Right lobe of liver (tissue), 6 donors: ENCODE measurements around the gene ZNF385B. TPM values are rescaled to one million over a fixed set of nuclear protein-coding genes. Genes with fewer than 3 reads are reported as not detected.

Experiments
- ATAC-seq, 4 donors: fragments of 200-7000 bp; cut with Tn5 transposase; one replicate each; pipeline ENCODE4 v1.9.1; 2020; ENCODE audit warnings: mild to moderate bottlenecking in 4 of 4, moderate library complexity in 4 of 4
- DNase-seq, 3 donors: peaks; one replicate each; pipeline ENCODE4 v3.0.0-alpha.2; 2020
- H3K27ac ChIP-seq, 3 donors: fragments of 200-600 bp; one replicate each; pipeline ENCODE4 v1.8.0; 2022
- H3K27me3 ChIP-seq, 2 donors: fragments of 200-600 bp; one replicate each; pipeline ENCODE4 v1.8.0; 2022
- H3K36me3 ChIP-seq, 4 donors: fragments of 200-600 bp; sonication (generic) in 1 of 4; one replicate each; pipeline versions ENCODE4 v1.5.1 to v1.8.0; 2017 to 2022; ENCODE audit warnings: control low read depth in 1 of 4
- H3K4me1 ChIP-seq, 4 donors: fragments of 200-600 bp; sonication (generic) in 1 of 4; one replicate each; pipeline versions ENCODE4 v1.5.1 to v1.8.0; 2017 to 2022; ENCODE audit warnings: control low read depth in 1 of 4
- H3K4me3 ChIP-seq, 3 donors: fragments of 200-600 bp; one replicate each; pipeline ENCODE4 v1.8.0; 2022
- H3K9me3 ChIP-seq, 4 donors: fragments of 200-600 bp; sonication (generic) in 1 of 4; one replicate each; pipeline versions ENCODE4 v1.5.1 to v1.8.0; 2017 to 2022; ENCODE audit warnings: control low read depth in 1 of 4
- POLR2A ChIP-seq: fragments of 450-650 bp; IDR thresholded peaks from one replicate; pipeline ENCODE4 v1.6.1; 2017; ENCODE audit warnings: antibody characterized with exemption, mild to moderate bottlenecking
- WGBS: methylation state at CpG from one replicate; pipeline ENCODE4 v1.1.6; 2018; ENCODE audit warnings: low coverage, low lambda C conversion rate; ENCODE audit not compliant: insufficient coverage; ENCODE audit errors: missing lambda C conversion rate; 5-methylcytosine and 5-hydroxymethylcytosine counted together
- intact Hi-C, 2 donors: fragments of 100-400 bp; cut with DNase I; formaldehyde crosslinking; loops; one replicate each; pipeline versions ENCODE4 v1.11.2 to v1.14.1; 2022
- total RNA-seq, 6 experiments: library from RNA; depleted of rRNA in 2 of 6; stranded (reverse); fragments of >200 nt in 2 of 6; fragmentation: NEBNext Ultra II Directional in 3 of 6; extraction: Animal tissue kit (Norgen Biotek cat#: 25700) in 3 of 6; gene quantifications; one replicate each; pipeline versions ENCODE4 v1.1.0 to v1.2.4, GENCODE V29; 2016 to 2023
- TF ChIP-seq, protein P1 (sequence below), 4 donors: fragments of 200-600 bp in 3 of 4; fragments of 450-650 bp in 1 of 4; IDR thresholded peaks; one replicate each; pipeline versions ENCODE4 v1.5.1 to v1.8.0; 2016 to 2022; ENCODE audit warnings: antibody characterized with exemption in 4 of 4, mild to moderate bottlenecking in 2 of 4
- donor health status: DM: no; HTN: yes; CAD: no.
- donor health status: DM: no; HTN: no; CAD: no.
- donor health status: DM: no; HTN: no; CAD: no.
- donor health status: DM: no; HTN: yes; CAD: no.
- donor health status: DM: no; HTN: yes; CAD: no.

The ZNF385B gene
- total RNA-seq, 6 experiments from 2014 or later = 3.9 to 15.7 (median 5.9) TPM

DNA sequence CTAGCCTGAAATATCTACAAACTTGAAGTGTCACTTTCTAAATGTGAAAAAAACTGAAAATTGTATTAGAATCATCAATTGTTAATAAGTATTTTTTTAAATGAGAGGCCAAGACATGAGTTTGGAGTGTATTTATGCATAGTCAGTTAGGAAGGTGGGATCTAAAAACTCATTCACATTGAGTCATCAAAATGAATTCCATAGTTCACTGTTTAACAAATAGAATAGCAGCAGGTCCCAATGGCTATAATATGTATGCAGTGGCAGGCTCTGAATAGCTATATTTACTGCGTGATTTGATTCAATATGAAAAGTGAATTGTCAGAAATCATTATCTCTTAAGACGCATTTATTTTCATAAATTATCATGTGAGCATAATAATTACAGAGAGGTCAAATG is 256.1 kb downstream of the ZNF385B start:
- DNase-seq = no peak
- Histone ChIP-seq H3K27ac (no peak overlapping the region), H3K27me3 (no peaks in the 10 kb centered on the region), H3K36me3 (no peaks in the 10 kb centered on the region), H3K4me3 (no peak overlapping the region), H3K4me1 (no peaks in the 10 kb centered on the region), H3K9me3 (no peaks in the 10 kb centered on the region)
- intact Hi-C loops = no loop called here
- ATAC-seq = no peak
- TF ChIP-seq, protein P1, sequence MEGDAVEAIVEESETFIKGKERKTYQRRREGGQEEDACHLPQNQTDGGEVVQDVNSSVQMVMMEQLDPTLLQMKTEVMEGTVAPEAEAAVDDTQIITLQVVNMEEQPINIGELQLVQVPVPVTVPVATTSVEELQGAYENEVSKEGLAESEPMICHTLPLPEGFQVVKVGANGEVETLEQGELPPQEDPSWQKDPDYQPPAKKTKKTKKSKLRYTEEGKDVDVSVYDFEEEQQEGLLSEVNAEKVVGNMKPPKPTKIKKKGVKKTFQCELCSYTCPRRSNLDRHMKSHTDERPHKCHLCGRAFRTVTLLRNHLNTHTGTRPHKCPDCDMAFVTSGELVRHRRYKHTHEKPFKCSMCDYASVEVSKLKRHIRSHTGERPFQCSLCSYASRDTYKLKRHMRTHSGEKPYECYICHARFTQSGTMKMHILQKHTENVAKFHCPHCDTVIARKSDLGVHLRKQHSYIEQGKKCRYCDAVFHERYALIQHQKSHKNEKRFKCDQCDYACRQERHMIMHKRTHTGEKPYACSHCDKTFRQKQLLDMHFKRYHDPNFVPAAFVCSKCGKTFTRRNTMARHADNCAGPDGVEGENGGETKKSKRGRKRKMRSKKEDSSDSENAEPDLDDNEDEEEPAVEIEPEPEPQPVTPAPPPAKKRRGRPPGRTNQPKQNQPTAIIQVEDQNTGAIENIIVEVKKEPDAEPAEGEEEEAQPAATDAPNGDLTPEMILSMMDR (IDR thresholded peaks at IDR 0.05) = no peak
- TF ChIP-seq POLR2A = no peak
- 81% methylated on average over 2 of the region's 2 CpGs for WGBS

DNA sequence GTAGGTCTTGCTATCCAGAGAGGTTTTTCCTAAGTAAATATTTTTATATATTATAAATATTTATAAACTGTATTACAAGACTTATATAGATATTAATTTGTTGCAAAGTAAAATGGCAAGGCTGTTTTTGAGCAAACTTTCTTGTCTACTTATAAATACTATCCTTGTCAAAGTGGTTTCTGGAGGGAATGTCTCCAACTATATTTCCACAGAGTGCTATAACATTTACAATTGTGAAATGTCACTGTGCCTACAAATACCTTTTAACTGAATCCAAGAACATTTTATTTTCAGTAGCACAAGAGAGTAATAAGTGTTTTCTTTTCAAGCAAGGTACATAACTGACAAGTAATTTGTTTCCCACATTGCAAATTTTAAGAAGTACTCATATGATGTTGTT is 256.8 kb downstream of the ZNF385B start:
- Histone ChIP-seq H3K4me3 (no peak overlapping the region), H3K27ac (no peak overlapping the region), H3K4me1 (no peaks in the 10 kb centered on the region), H3K27me3 (no peaks in the 10 kb centered on the region), H3K36me3 (no peaks in the 10 kb centered on the region), H3K9me3 (no peaks in the 10 kb centered on the region)
- TF ChIP-seq POLR2A = no peak
- TF ChIP-seq, protein P1 (IDR thresholded peaks at IDR 0.05) = no peak
- DNase-seq (no peak), ATAC-seq (no peak)
- intact Hi-C loops = no loop called here

DNA sequence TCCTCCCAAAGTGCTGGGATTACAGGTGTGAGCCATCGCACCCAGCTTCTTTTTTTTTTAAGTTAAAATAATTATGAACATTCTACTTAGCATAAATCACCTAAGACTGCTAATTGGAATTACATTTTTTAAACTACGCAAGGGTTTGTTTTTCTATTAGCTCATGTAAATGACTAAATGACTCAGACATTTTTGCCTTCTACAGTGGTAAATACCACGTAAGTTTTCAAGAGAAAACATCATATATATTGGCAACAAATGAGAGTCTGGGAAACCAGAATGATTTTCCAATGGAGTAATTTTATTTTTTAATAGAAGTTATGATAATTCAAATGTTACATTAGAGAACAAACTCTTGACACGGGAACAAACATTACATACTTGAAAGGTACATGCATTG is 259.0 kb downstream of the ZNF385B start:
- no peaks in the 10 kb centered on the region for H3K27me3 ChIP-seq
- WGBS = 88% methylated on average over 4 of the region's 4 CpGs
- ATAC-seq (no peak), DNase-seq (no peak)
- intact Hi-C loops = no loop called here
- no peaks in the 10 kb centered on the region for H3K36me3 ChIP-seq
- no peaks in the 10 kb centered on the region for H3K9me3 ChIP-seq
- no peaks in the 10 kb centered on the region for H3K4me1 ChIP-seq
- H3K27ac ChIP-seq = no peak overlapping the region
- H3K4me3 ChIP-seq = no peak overlapping the region
- TF ChIP-seq, protein P1 (IDR thresholded peaks at IDR 0.05) = no peak
- no peak for TF ChIP-seq POLR2A

DNA sequence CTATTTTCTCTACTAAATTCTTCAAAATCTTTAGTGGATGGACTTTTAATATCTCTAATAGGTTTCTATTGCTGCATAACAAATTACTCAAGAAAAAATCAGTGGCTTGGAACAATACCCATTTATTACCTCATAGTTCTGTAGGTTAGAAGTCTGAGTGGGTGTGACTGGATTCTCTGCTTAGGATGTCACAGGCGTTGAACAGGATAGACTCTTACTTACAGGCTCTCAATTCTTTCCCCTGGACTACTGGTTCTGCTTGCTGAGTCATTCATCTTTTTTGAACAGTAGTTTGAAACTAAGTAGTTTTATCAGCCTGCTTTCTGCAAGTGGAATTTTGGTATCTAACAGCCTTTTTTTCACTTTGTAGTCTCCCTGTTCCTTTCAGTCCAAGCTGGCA is 265.4 kb downstream of the ZNF385B start:
- no peak for ATAC-seq
- TF ChIP-seq, protein P1 (IDR thresholded peaks at IDR 0.05) = no peak
- TF ChIP-seq POLR2A = no peak
- Histone ChIP-seq H3K9me3 (no peaks in the 10 kb centered on the region), H3K27ac (no peak overlapping the region), H3K27me3 (no peaks in the 10 kb centered on the region), H3K36me3 (no peaks in the 10 kb centered on the region), H3K4me3 (no peak overlapping the region), H3K4me1 (no peaks in the 10 kb centered on the region)
- WGBS = 83% methylated on average over 1 of the region's 1 CpG
- intact Hi-C loops = no loop called here
- no peak for DNase-seq

DNA sequence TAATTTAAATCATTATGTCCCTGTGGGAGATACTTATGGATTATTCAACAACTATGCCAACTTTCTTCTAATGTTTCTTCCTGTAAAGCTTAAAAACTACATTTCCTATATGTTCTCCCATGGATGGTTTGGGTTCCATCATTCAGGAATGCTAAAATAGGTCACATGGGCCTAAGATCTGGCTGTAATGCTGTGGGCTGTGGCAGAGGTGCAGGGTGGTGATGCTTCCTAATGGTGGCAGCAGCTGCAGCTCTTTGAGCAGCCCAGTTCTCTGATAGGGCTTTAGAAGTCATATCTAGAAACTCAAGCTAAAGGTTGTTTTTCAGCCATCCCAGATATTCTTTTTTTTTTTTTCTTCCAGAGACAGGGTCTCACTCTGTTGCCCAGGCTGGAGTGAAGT is 266.1 kb downstream of the ZNF385B start:
- no peak overlapping the region for H3K4me3 ChIP-seq
- H3K27ac ChIP-seq = no peak overlapping the region
- intact Hi-C loops = no loop called here
- DNase-seq (peak in 2 of 3 donors; percentile 28 to 52), ATAC-seq (peak; percentile 75 to 95 (median 84))
- no peaks in the 10 kb centered on the region for H3K4me1 ChIP-seq
- no peak for TF ChIP-seq POLR2A
- TF ChIP-seq, protein P1 (IDR thresholded peaks at IDR 0.05) = peak in 2 of 4 donors; percentile 34 to 60
- no peaks in the 10 kb centered on the region for H3K36me3 ChIP-seq
- H3K27me3 ChIP-seq = no peaks in the 10 kb centered on the region
- H3K9me3 ChIP-seq = no peaks in the 10 kb centered on the region
